ENCODE data around the gene CCSER1. TPM values are rescaled to one million over a fixed set of nuclear protein-coding genes. Genes with fewer than 3 reads are reported as not detected.
"Not testable (repeated sequence)": the region's sequence is repeated elsewhere in the genome, so short reads cannot be mapped to it uniquely, and the experiment has no call there.

CCSER1 gene
- total RNA-seq, 1 donor from 2014 or later = not detected

- intact Hi-C loops (cut with micrococcal nuclease) = no loop called here
- no peak overlapping the region for H3K27ac Mint-ChIP-seq
- no peaks in the 10 kb centered on the region for H3K27me3 Mint-ChIP-seq (ENCODE audit: low read depth)
- no peaks in the 10 kb centered on the region for H3K4me1 Mint-ChIP-seq (ENCODE audit: low read depth)
- no peaks in the 10 kb centered on the region for H3K36me3 Mint-ChIP-seq (ENCODE audit: low read depth)
- no peaks in the 10 kb centered on the region for H3K9me3 Mint-ChIP-seq
- no peak for DNase-seq (ENCODE audit: low spot score)
- H3K4me3 Mint-ChIP-seq (ENCODE audit: low read depth) = no peak overlapping the region
These were observed 730.1 kb downstream of the CCSER1 start for GRCh38 chr4:90857081-90857820.

GRCh38 chr4:90875791-90876190, 748.6 kb downstream of the CCSER1 start:
- no peak for DNase-seq (ENCODE audit: low spot score)
- Mint-ChIP-seq H3K4me1 (ENCODE audit: low read depth) (no peaks in the 10 kb centered on the region), H3K27me3 (ENCODE audit: low read depth) (no peaks in the 10 kb centered on the region), H3K27ac (no peak overlapping the region), H3K36me3 (ENCODE audit: low read depth) (no peaks in the 10 kb centered on the region), H3K9me3 (peaks cover 23% of the 10 kb centered on the region), H3K4me3 (ENCODE audit: low read depth) (no peak overlapping the region)
- intact Hi-C loops (cut with micrococcal nuclease) = no loop called here

GRCh38 chr4:90876296-90876695, 749.1 kb downstream of the CCSER1 start:
- peaks cover 23% of the 10 kb centered on the region for H3K9me3 Mint-ChIP-seq
- no peaks in the 10 kb centered on the region for H3K36me3 Mint-ChIP-seq (ENCODE audit: low read depth)
- no peaks in the 10 kb centered on the region for H3K4me1 Mint-ChIP-seq (ENCODE audit: low read depth)
- no peak overlapping the region for H3K4me3 Mint-ChIP-seq (ENCODE audit: low read depth)
- no peak overlapping the region for H3K27ac Mint-ChIP-seq
- H3K27me3 Mint-ChIP-seq (ENCODE audit: low read depth) = no peaks in the 10 kb centered on the region
- no peak for DNase-seq (ENCODE audit: low spot score)
- intact Hi-C loops (cut with micrococcal nuclease) = no loop called here

GRCh38 chr4:90883519-90883918, 756.3 kb downstream of the CCSER1 start:
- no peaks in the 10 kb centered on the region for H3K27me3 Mint-ChIP-seq (ENCODE audit: low read depth)
- no peaks in the 10 kb centered on the region for H3K9me3 Mint-ChIP-seq
- DNase-seq (ENCODE audit: low spot score) = no peak
- H3K4me3 Mint-ChIP-seq (ENCODE audit: low read depth) = no peak overlapping the region
- no peaks in the 10 kb centered on the region for H3K36me3 Mint-ChIP-seq (ENCODE audit: low read depth)
- intact Hi-C loops (cut with micrococcal nuclease) = no loop called here
- H3K27ac Mint-ChIP-seq = no peak overlapping the region
- no peaks in the 10 kb centered on the region for H3K4me1 Mint-ChIP-seq (ENCODE audit: low read depth)

- Mint-ChIP-seq H3K27ac (no peak overlapping the region), H3K4me1 (ENCODE audit: low read depth) (no peaks in the 10 kb centered on the region), H3K4me3 (ENCODE audit: low read depth) (no peak overlapping the region), H3K27me3 (ENCODE audit: low read depth) (no peaks in the 10 kb centered on the region), H3K9me3 (no peaks in the 10 kb centered on the region), H3K36me3 (ENCODE audit: low read depth) (no peaks in the 10 kb centered on the region)
- DNase-seq (ENCODE audit: low spot score) = no peak
- intact Hi-C loops (cut with micrococcal nuclease) = no loop called here
These were observed 761.4 kb downstream of the CCSER1 start for GRCh38 chr4:90888571-90888970.

GRCh38 chr4:90889171-90889570, 762.0 kb downstream of the CCSER1 start:
- no peak overlapping the region for H3K27ac Mint-ChIP-seq
- intact Hi-C loops (cut with micrococcal nuclease) = no loop called here
- H3K27me3 Mint-ChIP-seq (ENCODE audit: low read depth) = no peaks in the 10 kb centered on the region
- H3K4me1 Mint-ChIP-seq (ENCODE audit: low read depth) = no peaks in the 10 kb centered on the region
- no peak for DNase-seq (ENCODE audit: low spot score)
- H3K36me3 Mint-ChIP-seq (ENCODE audit: low read depth) = no peaks in the 10 kb centered on the region
- no peak overlapping the region for H3K4me3 Mint-ChIP-seq (ENCODE audit: low read depth)
- H3K9me3 Mint-ChIP-seq = no peaks in the 10 kb centered on the region

GRCh38 chr4:90903413-90903812, 776.2 kb downstream of the CCSER1 start:
- H3K4me3 Mint-ChIP-seq (ENCODE audit: low read depth); H3K4me1 Mint-ChIP-seq (ENCODE audit: low read depth); intact Hi-C loops (cut with micrococcal nuclease); H3K36me3 Mint-ChIP-seq (ENCODE audit: low read depth); H3K27me3 Mint-ChIP-seq (ENCODE audit: low read depth); DNase-seq (ENCODE audit: low spot score); H3K27ac Mint-ChIP-seq: not testable (repeated sequence)
- peaks cover 64% of the 10 kb centered on the region for H3K9me3 Mint-ChIP-seq

- no peaks in the 10 kb centered on the region for H3K27me3 Mint-ChIP-seq (ENCODE audit: low read depth)
- H3K4me1 Mint-ChIP-seq (ENCODE audit: low read depth) = no peaks in the 10 kb centered on the region
- no peak for DNase-seq (ENCODE audit: low spot score)
- no peaks in the 10 kb centered on the region for H3K36me3 Mint-ChIP-seq (ENCODE audit: low read depth)
- peaks cover 64% of the 10 kb centered on the region for H3K9me3 Mint-ChIP-seq
- no peak overlapping the region for H3K27ac Mint-ChIP-seq
- H3K4me3 Mint-ChIP-seq (ENCODE audit: low read depth) = no peak overlapping the region
- intact Hi-C loops (cut with micrococcal nuclease) = no loop called here
These were observed 776.8 kb downstream of the CCSER1 start for GRCh38 chr4:90904021-90904420.

GRCh38 chr4:90906239-90906638, 779.0 kb downstream of the CCSER1 start:
- no peaks in the 10 kb centered on the region for H3K27me3 Mint-ChIP-seq (ENCODE audit: low read depth)
- intact Hi-C loops (cut with micrococcal nuclease) = loop anchor here (5.0 kb wide), 1 partner anchor 514 kb away; no protein-coding TSS in a partner anchor
- no peaks in the 10 kb centered on the region for H3K36me3 Mint-ChIP-seq (ENCODE audit: low read depth)
- no peak for DNase-seq (ENCODE audit: low spot score)
- H3K27ac Mint-ChIP-seq = no peak overlapping the region
- H3K9me3 Mint-ChIP-seq = peaks cover 54% of the 10 kb centered on the region
- no peaks in the 10 kb centered on the region for H3K4me1 Mint-ChIP-seq (ENCODE audit: low read depth)
- H3K4me3 Mint-ChIP-seq (ENCODE audit: low read depth) = no peak overlapping the region

GRCh38 chr4:90911724-90912434, 784.7 kb downstream of the CCSER1 start:
- H3K9me3 Mint-ChIP-seq = peaks cover 26% of the 10 kb centered on the region
- H3K27ac Mint-ChIP-seq; H3K4me3 Mint-ChIP-seq (ENCODE audit: low read depth); DNase-seq (ENCODE audit: low spot score); H3K4me1 Mint-ChIP-seq (ENCODE audit: low read depth); H3K36me3 Mint-ChIP-seq (ENCODE audit: low read depth); intact Hi-C loops (cut with micrococcal nuclease); H3K27me3 Mint-ChIP-seq (ENCODE audit: low read depth): not testable (repeated sequence)

GRCh38 chr4:90922174-90922573, 795.0 kb downstream of the CCSER1 start:
- Mint-ChIP-seq H3K9me3 (no peaks in the 10 kb centered on the region), H3K27me3 (ENCODE audit: low read depth) (no peaks in the 10 kb centered on the region), H3K27ac (no peak overlapping the region), H3K4me1 (ENCODE audit: low read depth) (no peaks in the 10 kb centered on the region), H3K36me3 (ENCODE audit: low read depth) (no peaks in the 10 kb centered on the region), H3K4me3 (ENCODE audit: low read depth) (no peak overlapping the region)
- intact Hi-C loops (cut with micrococcal nuclease) = no loop called here
- no peak for DNase-seq (ENCODE audit: low spot score)

- Mint-ChIP-seq H3K27ac (no peak overlapping the region), H3K9me3 (no peaks in the 10 kb centered on the region), H3K4me1 (ENCODE audit: low read depth) (no peaks in the 10 kb centered on the region), H3K4me3 (ENCODE audit: low read depth) (no peak overlapping the region), H3K27me3 (ENCODE audit: low read depth) (no peaks in the 10 kb centered on the region), H3K36me3 (ENCODE audit: low read depth) (no peaks in the 10 kb centered on the region)
- intact Hi-C loops (cut with micrococcal nuclease) = no loop called here
- DNase-seq (ENCODE audit: low spot score) = no peak
These were observed 799.8 kb downstream of the CCSER1 start for GRCh38 chr4:90926957-90927356.

- no peaks in the 10 kb centered on the region for H3K36me3 Mint-ChIP-seq (ENCODE audit: low read depth)
- H3K27me3 Mint-ChIP-seq (ENCODE audit: low read depth) = no peaks in the 10 kb centered on the region
- no peaks in the 10 kb centered on the region for H3K4me1 Mint-ChIP-seq (ENCODE audit: low read depth)
- intact Hi-C loops (cut with micrococcal nuclease) = no loop called here
- DNase-seq (ENCODE audit: low spot score) = no peak
- H3K9me3 Mint-ChIP-seq = peaks cover 7% of the 10 kb centered on the region
- H3K4me3 Mint-ChIP-seq (ENCODE audit: low read depth) = no peak overlapping the region
- H3K27ac Mint-ChIP-seq = no peak overlapping the region
These were observed 816.1 kb downstream of the CCSER1 start for GRCh38 chr4:90943311-90943710.
